Right renal cortex interstitium (tissue), 3 donors: ENCODE measurements around the gene ZNF773. TPM values are rescaled to one million over a fixed set of nuclear protein-coding genes. Genes with fewer than 3 reads are reported as not detected.

Source experiments
- DNase-seq, 3 donors: peaks; one replicate each; pipeline ENCODE4 v3.0.0-alpha.2; 2013; ENCODE audit warnings: low read depth in 3 of 3, low spot score in 2 of 3
- polyA plus RNA-seq, 3 donors: library from polyadenylated mRNA; unstranded; fragments of 120-200 nt; gene quantifications; one replicate each; pipeline ENCODE4 v1.2.1, GENCODE V29; 2013; ENCODE audit not compliant: insufficient read length in 3 of 3

Gene ZNF773
- polyA plus RNA-seq, 3 donors = 12.3 to 16.4 (median 14.0) TPM

DNA sequence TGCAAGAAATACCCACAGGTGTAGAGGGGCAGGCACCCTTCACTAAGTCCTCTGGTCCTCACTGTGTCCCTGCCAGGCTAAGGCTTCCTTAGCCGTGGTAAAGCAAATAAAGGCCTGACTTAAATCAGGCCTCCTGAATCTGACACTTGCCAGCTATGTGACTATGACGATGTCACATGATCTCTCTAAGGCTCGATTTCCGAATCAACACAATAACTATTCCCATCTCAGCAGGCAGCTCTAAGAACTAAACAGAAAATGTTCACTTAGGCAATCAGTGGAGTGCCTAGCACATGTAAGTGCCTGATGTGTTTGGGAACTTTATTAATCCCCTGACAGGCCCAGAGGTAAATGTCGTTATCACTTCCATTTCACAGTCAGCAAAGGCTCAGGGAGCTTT lies 57.9 kb downstream of the ZNF773 start:
- DNase-seq = no peak

Other genes with a start within 250 kb of the ZNF773 start
- gene ZNF460, start 219.5 kb upstream of the ZNF773 start, polyA plus RNA-seq = 1 to 10 TPM; 2.2 to 2.6 (median 2.3) TPM
- 1 to 10 TPM; 9.0 to 9.2 (median 9.1) TPM for gene ZNF543, start 179.5 kb upstream of the ZNF773 start, polyA plus RNA-seq
- gene ZNF304, start 148.7 kb upstream of the ZNF773 start, polyA plus RNA-seq = 10 to 100 TPM; 18.2 to 20.1 (median 19.2) TPM
- gene TRAPPC2B, start 136.4 kb upstream of the ZNF773 start, polyA plus RNA-seq = 10 to 100 TPM; 15.6 to 19.3 (median 19.3) TPM
- 1 to 10 TPM; 6.2 to 6.9 (median 6.8) TPM for gene ZNF547, start 136.4 kb upstream of the ZNF773 start, polyA plus RNA-seq
- gene ZNF548, start 110.1 kb upstream of the ZNF773 start, polyA plus RNA-seq = 10 to 100 TPM; 18.7 to 24.2 (median 19.2) TPM
- gene ZNF17, start 88.8 kb upstream of the ZNF773 start, polyA plus RNA-seq = 10 to 100 TPM; 11.9 to 13.2 (median 12.0) TPM
- 10 to 100 TPM; 13.9 to 14.5 (median 14.0) TPM for gene ZNF749, start 64.6 kb upstream of the ZNF773 start, polyA plus RNA-seq
- 1 to 10 TPM; 2.1 to 3.0 (median 2.4) TPM for gene VN1R1, start 42.8 kb upstream of the ZNF773 start, polyA plus RNA-seq
- gene ZNF772, start 22.4 kb upstream of the ZNF773 start, polyA plus RNA-seq = 10 to 100 TPM; 20.6 to 23.9 (median 21.3) TPM
- 10 to 100 TPM; 19.1 to 27.7 (median 19.6) TPM for gene ZNF419, start 12.2 kb upstream of the ZNF773 start, polyA plus RNA-seq
- gene ZNF549, start 27.4 kb downstream of the ZNF773 start, polyA plus RNA-seq = 10 to 100 TPM; 13.3 to 14.8 (median 13.3) TPM
- gene ZNF550, start 59.9 kb downstream of the ZNF773 start, polyA plus RNA-seq = 10 to 100 TPM; 21.6 to 25.6 (median 23.6) TPM
- 10 to 100 TPM; 10.5 to 11.1 (median 10.6) TPM for gene ZNF416, start 79.0 kb downstream of the ZNF773 start, polyA plus RNA-seq
- 10 to 100 TPM; 18.3 to 22.9 (median 21.1) TPM for gene ZIK1, start 84.2 kb downstream of the ZNF773 start, polyA plus RNA-seq
- 1 to 10 TPM; 3.9 to 4.9 (median 4.9) TPM for gene ZNF530, start 99.9 kb downstream of the ZNF773 start, polyA plus RNA-seq
- 10 to 100 TPM; 28.2 to 30.0 (median 28.5) TPM for gene ZNF134, start 114.3 kb downstream of the ZNF773 start, polyA plus RNA-seq
- 10 to 100 TPM; 36.7 to 40.3 (median 39.5) TPM for gene ZNF211, start 133.2 kb downstream of the ZNF773 start, polyA plus RNA-seq
- gene ZSCAN4, start 169.0 kb downstream of the ZNF773 start, polyA plus RNA-seq = under 1 TPM in 1 of 3 donors, not detected in 2; 0.06 TPM
- gene ZNF551, start 182.0 kb downstream of the ZNF773 start, polyA plus RNA-seq = 10 to 100 TPM; 13.2 to 14.8 (median 13.5) TPM
- gene ZNF154, start 209.3 kb downstream of the ZNF773 start, polyA plus RNA-seq = 10 to 100 TPM; 24.1 to 27.6 (median 27.4) TPM
- gene ZNF671, start 227.7 kb downstream of the ZNF773 start, polyA plus RNA-seq = 10 to 100 TPM; 20.7 to 21.4 (median 21.3) TPM
- gene ZNF776, start 246.9 kb downstream of the ZNF773 start, polyA plus RNA-seq = 10 to 100 TPM; 34.8 to 41.1 (median 38.1) TPM